ENCODE results near the gene SMTN. TPM values are rescaled to one million over a fixed set of nuclear protein-coding genes. Genes with fewer than 3 reads are reported as not detected.
"Not testable (repeated sequence)": the region's sequence is repeated elsewhere in the genome, so short reads cannot be mapped to it uniquely, and the experiment has no call there.

The SMTN gene
- total and polyA plus RNA-seq, 3 experiments from 2014 or later, result 0.98 to 14.7 (median 13.2) TPM

DNA sequence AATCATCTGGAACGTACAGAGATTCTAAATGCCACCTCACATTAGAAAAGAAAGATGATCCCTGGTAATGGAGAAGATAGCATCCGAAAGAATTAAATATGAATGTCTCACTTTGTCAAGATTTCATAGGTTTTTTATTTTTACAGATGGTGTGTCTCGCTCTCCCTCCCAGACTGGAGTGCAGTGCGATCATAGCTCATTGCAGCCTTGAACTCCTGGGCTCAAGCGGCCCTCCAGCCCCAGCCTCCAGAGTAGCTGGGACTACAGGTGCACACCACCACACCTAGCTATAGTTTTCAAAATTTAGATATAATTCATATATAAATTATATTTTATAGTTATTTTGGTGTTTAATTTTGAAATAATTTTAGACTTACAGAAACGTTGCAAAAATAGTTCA, 16.7 kb upstream of the SMTN start:
- no peaks in the 10 kb centered on the region for H3K9me3 ChIP-seq (ENCODE audit: low read length)
- Mint-ChIP-seq H3K4me1 (no peaks in the 10 kb centered on the region), H3K9me3 (no peaks in the 10 kb centered on the region), H3K4me3 (no peak overlapping the region), H3K36me3 (no peaks in the 10 kb centered on the region), H3K27me3 (peaks cover 0 to 3% of the 10 kb centered on the region in 2 donors), H3K27ac (no peak overlapping the region)
- ChIA-PET POLR2A (interaction anchor here (0.6 kb wide), 1 partner anchor 209 kb away, joined by 5 read pairs; no protein-coding TSS in a partner anchor), CTCF (interaction anchor here (1.4 kb wide), 1 partner anchor 430 kb away, joined by 3 read pairs; no protein-coding TSS in a partner anchor)
- H3K4me3 ChIP-seq (ENCODE audit: low read length), result no peak overlapping the region
- H3K27ac ChIP-seq (ENCODE audit: low read depth, low read length), result no peak overlapping the region
- H3K27me3 ChIP-seq (ENCODE audit: insufficient read depth, low read length, poor library complexity, severe bottlenecking), result no peaks in the 10 kb centered on the region
- no peaks in the 10 kb centered on the region for H3K4me1 ChIP-seq (ENCODE audit: insufficient read depth, low read length)
- no peak for DNase-seq
- no peaks in the 10 kb centered on the region for H3K36me3 ChIP-seq (ENCODE audit: insufficient read depth, low read length)

DNA sequence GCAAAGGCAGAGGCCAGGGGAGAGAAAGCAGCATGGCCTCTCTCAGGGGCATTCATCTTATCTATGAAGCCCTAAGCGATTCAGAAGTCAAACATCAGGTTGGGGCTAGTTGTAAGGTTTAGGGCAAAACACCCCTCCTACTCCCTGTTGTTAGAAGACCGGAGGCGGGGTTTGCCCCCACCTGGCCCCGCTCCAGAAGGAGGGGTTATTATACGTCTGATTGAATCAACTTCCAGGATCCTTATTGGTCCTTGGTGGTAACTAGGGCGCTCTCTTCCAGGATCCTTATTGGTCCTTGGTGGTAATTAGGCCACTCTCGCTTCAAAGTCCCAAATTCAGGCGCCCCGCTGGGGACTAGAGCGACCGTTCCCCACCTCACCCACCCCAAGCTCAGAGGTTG, 12.1 kb upstream of the SMTN start:
- Histone ChIP-seq H3K27ac (ENCODE audit: low read depth, low read length) (no peak overlapping the region), H3K4me3 (ENCODE audit: low read length) (no peak overlapping the region), H3K9me3 (ENCODE audit: low read length) (no peaks in the 10 kb centered on the region), H3K36me3 (ENCODE audit: insufficient read depth, low read length) (no peaks in the 10 kb centered on the region), H3K27me3 (ENCODE audit: insufficient read depth, low read length, poor library complexity, severe bottlenecking) (no peaks in the 10 kb centered on the region), H3K4me1 (ENCODE audit: insufficient read depth, low read length) (no peaks in the 10 kb centered on the region)
- no peak overlapping the region for H3K4me3 Mint-ChIP-seq
- DNase-seq, result no peak
- H3K4me1 Mint-ChIP-seq, result no peaks in the 10 kb centered on the region
- CTCF ChIA-PET, result no interaction called here
- H3K36me3 Mint-ChIP-seq, result no peaks in the 10 kb centered on the region
- peaks cover 0 to 3% of the 10 kb centered on the region in 2 donors for H3K27me3 Mint-ChIP-seq
- H3K27ac Mint-ChIP-seq, result no peak overlapping the region
- H3K9me3 Mint-ChIP-seq, result no peaks in the 10 kb centered on the region
- POLR2A ChIA-PET, result interaction anchor here (0.7 kb wide), 1 partner anchor 450 kb away, joined by 4 read pairs; no protein-coding TSS in a partner anchor

DNA sequence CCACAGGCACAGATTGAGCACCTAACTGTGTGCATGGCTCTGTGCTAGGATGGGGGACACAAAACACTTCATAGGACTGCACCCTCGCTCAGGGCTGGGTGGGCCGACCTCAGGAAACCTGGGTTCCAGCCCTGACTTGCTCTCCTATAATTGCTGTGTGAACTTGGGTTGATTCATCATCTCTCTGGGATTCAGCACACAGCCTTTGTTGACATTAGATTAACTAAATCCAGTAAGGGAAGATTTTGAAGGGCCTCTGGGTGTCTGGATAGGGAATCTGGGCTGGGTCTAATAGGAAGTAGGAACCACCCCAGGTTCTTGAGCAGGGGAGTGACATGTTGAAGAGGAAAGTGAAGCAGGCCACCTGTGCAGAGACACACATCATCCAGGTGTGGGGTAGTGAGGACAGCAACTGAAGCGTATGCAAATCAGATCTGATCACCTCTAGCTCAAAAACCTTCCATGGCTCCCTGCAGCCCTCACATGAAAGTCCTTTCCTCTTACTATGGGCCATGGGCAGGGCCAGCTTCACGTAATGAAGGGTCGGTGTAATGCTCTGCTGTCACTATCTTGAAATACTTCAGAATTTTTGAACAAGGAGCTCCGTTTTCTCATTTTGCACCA, 11.3 kb upstream of the SMTN start:
- H3K27ac ChIP-seq (ENCODE audit: low read depth, low read length); H3K4me1 Mint-ChIP-seq; H3K9me3 ChIP-seq (ENCODE audit: low read length); H3K36me3 ChIP-seq (ENCODE audit: insufficient read depth, low read length); H3K27ac Mint-ChIP-seq; H3K4me3 ChIP-seq (ENCODE audit: low read length); H3K9me3 Mint-ChIP-seq; H3K27me3 Mint-ChIP-seq; H3K4me3 Mint-ChIP-seq; H3K36me3 Mint-ChIP-seq; DNase-seq; H3K4me1 ChIP-seq (ENCODE audit: insufficient read depth, low read length); CTCF ChIA-PET; H3K27me3 ChIP-seq (ENCODE audit: insufficient read depth, low read length, poor library complexity, severe bottlenecking): not testable (repeated sequence)
- POLR2A ChIA-PET, result interaction anchor here (0.7 kb wide), 1 partner anchor 451 kb away, joined by 4 read pairs; no protein-coding TSS in a partner anchor

DNA sequence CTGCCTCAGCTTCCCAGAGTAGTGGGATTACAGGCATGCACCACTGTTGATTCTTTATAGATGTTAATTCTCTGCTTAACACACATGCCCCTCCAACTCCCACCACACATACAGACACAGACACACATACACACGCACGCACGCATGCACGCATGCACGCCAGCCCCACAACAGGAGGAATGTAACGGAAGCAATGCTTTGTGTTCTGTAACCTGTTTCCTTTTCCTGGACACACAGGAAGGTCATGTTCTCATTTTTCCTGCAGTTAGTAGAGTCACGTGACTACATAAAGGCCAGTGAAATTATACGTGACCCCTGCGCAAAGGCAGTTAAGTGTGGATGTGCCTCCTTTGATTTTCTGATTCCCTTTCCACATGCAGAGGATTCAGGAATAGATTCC, 8.0 kb upstream of the SMTN start:
- H3K4me3 Mint-ChIP-seq; H3K27ac Mint-ChIP-seq; DNase-seq; H3K4me1 Mint-ChIP-seq; H3K4me3 ChIP-seq (ENCODE audit: low read length); H3K27ac ChIP-seq (ENCODE audit: low read depth, low read length); CTCF ChIA-PET; H3K9me3 Mint-ChIP-seq; H3K27me3 ChIP-seq (ENCODE audit: insufficient read depth, low read length, poor library complexity, severe bottlenecking); H3K9me3 ChIP-seq (ENCODE audit: low read length); H3K36me3 Mint-ChIP-seq; H3K36me3 ChIP-seq (ENCODE audit: insufficient read depth, low read length); H3K4me1 ChIP-seq (ENCODE audit: insufficient read depth, low read length); H3K27me3 Mint-ChIP-seq: not testable (repeated sequence)
- POLR2A ChIA-PET, result interaction anchor here (0.6 kb wide), 1 partner anchor 157 kb away, joined by 6 read pairs; no protein-coding TSS in a partner anchor

DNA sequence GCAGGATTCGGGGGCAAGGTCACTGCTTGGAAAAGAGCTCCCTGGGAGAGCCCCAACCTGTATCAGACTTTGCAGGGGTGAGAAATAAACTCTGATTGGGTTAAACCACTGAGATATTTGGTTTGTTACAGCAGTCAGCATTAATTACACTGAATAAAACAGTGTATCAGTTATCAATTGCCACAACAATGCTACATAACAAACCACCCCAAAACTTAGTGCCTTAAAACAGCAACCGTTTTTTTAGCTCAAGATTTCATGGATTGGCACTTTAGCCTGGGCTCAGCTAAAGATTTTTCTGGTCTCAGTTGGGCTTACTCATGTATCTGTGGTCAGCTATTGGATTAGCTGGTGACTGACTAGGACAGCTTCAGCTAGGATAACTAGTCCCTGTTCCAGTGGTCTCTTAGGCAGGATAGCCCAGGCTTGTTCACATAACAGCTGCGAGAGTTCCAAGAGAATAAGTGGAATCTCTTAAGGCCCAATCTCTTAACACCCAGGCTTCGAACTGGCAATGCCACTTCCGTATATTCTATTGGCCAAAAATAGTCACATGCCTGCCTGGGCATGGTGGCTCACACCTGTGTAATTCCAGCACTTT, 7.5 kb upstream of the SMTN start:
- CTCF ChIA-PET, H3K4me3 Mint-ChIP-seq: not testable (repeated sequence)

DNA sequence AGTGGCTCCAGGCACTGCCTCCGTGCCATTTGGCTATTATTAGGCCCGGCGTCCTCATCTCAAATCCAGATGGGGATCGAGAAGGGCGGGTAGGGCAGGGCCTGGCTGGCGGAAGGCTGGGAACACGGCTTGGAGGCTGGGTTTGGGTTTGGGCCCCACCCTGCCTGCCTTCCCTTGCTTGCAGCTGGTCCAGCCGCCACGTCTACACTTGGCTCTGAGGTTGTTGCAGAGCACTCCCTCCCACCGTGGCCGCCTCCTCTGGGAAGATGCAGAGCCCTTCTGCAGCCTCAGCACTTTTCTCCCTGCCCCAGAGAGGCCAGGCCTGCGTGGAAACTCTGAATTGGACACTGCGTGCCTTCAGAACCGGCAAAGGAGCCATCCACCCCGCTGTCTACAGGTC, 5.2 kb upstream of the SMTN start:
- ChIA-PET POLR2A (no interaction called here), CTCF (no interaction called here)
- H3K36me3 ChIP-seq (ENCODE audit: insufficient read depth, low read length), result no peaks in the 10 kb centered on the region
- H3K9me3 Mint-ChIP-seq, result peaks cover 0 to 2% (median 0%) of the 10 kb centered on the region in 5 donors
- H3K27ac Mint-ChIP-seq, result no peak overlapping the region
- H3K27ac ChIP-seq (ENCODE audit: low read depth, low read length), result no peak overlapping the region
- peaks cover 5% of the 10 kb centered on the region for H3K4me1 ChIP-seq (ENCODE audit: insufficient read depth, low read length)
- no peaks in the 10 kb centered on the region for H3K9me3 ChIP-seq (ENCODE audit: low read length)
- DNase-seq, result no peak
- peaks cover 0 to 2% of the 10 kb centered on the region in 2 donors for H3K27me3 Mint-ChIP-seq
- H3K4me3 Mint-ChIP-seq, result no peak overlapping the region
- H3K4me1 Mint-ChIP-seq, result peaks cover 5 to 7% (median 5%) of the 10 kb centered on the region in 3 donors
- H3K4me3 ChIP-seq (ENCODE audit: low read length), result no peak overlapping the region
- H3K36me3 Mint-ChIP-seq, result no peaks in the 10 kb centered on the region
- H3K27me3 ChIP-seq (ENCODE audit: insufficient read depth, low read length, poor library complexity, severe bottlenecking), result no peaks in the 10 kb centered on the region

More for the DNA sequence above, 7.5 kb upstream of the SMTN start:
- H3K27me3 ChIP-seq (ENCODE audit: insufficient read depth, low read length, poor library complexity, severe bottlenecking); H3K36me3 Mint-ChIP-seq; H3K9me3 Mint-ChIP-seq; H3K4me1 Mint-ChIP-seq; H3K4me3 ChIP-seq (ENCODE audit: low read length); H3K36me3 ChIP-seq (ENCODE audit: insufficient read depth, low read length); DNase-seq; H3K9me3 ChIP-seq (ENCODE audit: low read length); H3K27ac Mint-ChIP-seq; H3K4me1 ChIP-seq (ENCODE audit: insufficient read depth, low read length); H3K27ac ChIP-seq (ENCODE audit: low read depth, low read length); H3K27me3 Mint-ChIP-seq: not testable (repeated sequence)
- POLR2A ChIA-PET, result interaction anchor here (0.6 kb wide), 1 partner anchor 156 kb away, joined by 6 read pairs; no protein-coding TSS in a partner anchor

DNA sequence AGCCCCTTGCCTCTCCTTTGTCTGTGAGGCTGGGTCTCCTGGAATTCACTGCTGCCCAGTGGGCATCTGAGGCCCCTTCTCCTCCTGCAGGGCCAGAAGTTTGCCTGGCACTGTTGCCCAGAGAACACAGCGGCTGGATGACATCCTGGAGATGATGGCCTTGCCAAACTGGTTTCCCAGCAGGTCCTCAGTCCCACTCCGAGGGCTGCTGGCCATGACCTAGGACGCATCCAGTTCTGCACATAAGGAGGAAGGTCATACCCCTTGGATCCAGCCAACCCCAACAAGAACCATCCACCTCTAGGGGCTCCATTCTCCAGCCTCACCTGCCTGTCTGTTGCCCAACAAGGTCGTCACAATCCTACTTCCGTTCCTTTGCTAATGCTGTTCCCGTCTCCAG, 3.4 kb upstream of the SMTN start:
- DNase-seq, result no peak
- ChIA-PET POLR2A (no interaction called here), CTCF (no interaction called here)
- Mint-ChIP-seq H3K36me3 (no peaks in the 10 kb centered on the region), H3K27ac (no peak overlapping the region), H3K27me3 (no peaks in the 10 kb centered on the region), H3K9me3 (peaks cover 0 to 2% (median 0%) of the 10 kb centered on the region in 5 donors), H3K4me3 (no peak overlapping the region), H3K4me1 (peaks cover 18 to 24% (median 20%) of the 10 kb centered on the region in 3 donors)
- peaks cover 20% of the 10 kb centered on the region for H3K4me1 ChIP-seq (ENCODE audit: insufficient read depth, low read length)
- no peak overlapping the region for H3K4me3 ChIP-seq (ENCODE audit: low read length)
- H3K27ac ChIP-seq (ENCODE audit: low read depth, low read length), result no peak overlapping the region
- no peaks in the 10 kb centered on the region for H3K27me3 ChIP-seq (ENCODE audit: insufficient read depth, low read length, poor library complexity, severe bottlenecking)
- H3K9me3 ChIP-seq (ENCODE audit: low read length), result no peaks in the 10 kb centered on the region
- H3K36me3 ChIP-seq (ENCODE audit: insufficient read depth, low read length), result no peaks in the 10 kb centered on the region

DNA sequence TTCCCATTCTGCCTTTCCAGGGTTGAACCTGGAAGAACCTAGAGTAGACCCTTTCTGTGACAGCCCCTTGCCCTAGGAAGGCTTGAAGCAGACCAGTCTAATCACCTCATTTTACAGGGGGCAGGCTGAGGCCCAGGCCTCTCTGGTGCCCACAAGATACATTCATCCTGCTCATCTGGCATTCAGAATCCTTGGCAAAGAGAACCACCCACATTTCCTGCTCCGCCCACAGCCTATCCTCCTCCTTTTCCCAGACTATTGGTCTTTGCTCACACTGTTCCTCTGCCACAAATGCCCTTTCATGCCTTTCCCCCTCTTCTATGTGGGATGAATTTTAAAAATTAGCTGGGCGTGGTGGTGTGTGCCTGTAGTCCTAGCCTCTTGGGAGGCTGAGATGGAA, 2.7 kb upstream of the SMTN start:
- Mint-ChIP-seq H3K4me3 (peak overlapping the region in 1 of 7 donors; percentile 56), H3K27ac (peak overlapping the region in 2 of 8 donors; percentile 45 to 54), H3K4me1 (peaks cover 18 to 28% (median 20%) of the 10 kb centered on the region in 3 donors)
- H3K4me3 ChIP-seq (ENCODE audit: low read length); DNase-seq; H3K27me3 ChIP-seq (ENCODE audit: insufficient read depth, low read length, poor library complexity, severe bottlenecking); POLR2A ChIA-PET; H3K36me3 ChIP-seq (ENCODE audit: insufficient read depth, low read length); H3K9me3 ChIP-seq (ENCODE audit: low read length); H3K9me3 Mint-ChIP-seq; CTCF ChIA-PET; H3K36me3 Mint-ChIP-seq; H3K27me3 Mint-ChIP-seq; H3K27ac ChIP-seq (ENCODE audit: low read depth, low read length): not testable (repeated sequence)
- H3K4me1 ChIP-seq (ENCODE audit: insufficient read depth, low read length), result peaks cover 27% of the 10 kb centered on the region

All from CD8-positive, alpha-beta memory T cell (primary cell).